M059J (cell line): Measurements from ENCODE around the gene MESP1. TPM values are rescaled to one million over a fixed set of nuclear protein-coding genes. Genes with fewer than 3 reads are reported as not detected.

ENCODE experiments used
- DNase-seq: peaks from one replicate; pipeline ENCODE4 v3.0.0-alpha.2; 2012; ENCODE audit warnings: low read depth
- total RNA-seq: library from RNA; depleted of rRNA; stranded (reverse); fragments of >200 nt; shearing (Covaris generic); gene quantifications from 2 replicates; pipeline ENCODE4 v1.2.3, GENCODE V29; 2014

Gene MESP1
- total RNA-seq, 1 experiment from 2014 or later = 2.4 TPM

GRCh38 chr15:89760303-89761008 is 9.4 kb upstream of the MESP1 start:
- DNase-seq = peak; percentile 76

GRCh38 chr15:89759835-89760234 is 8.8 kb upstream of the MESP1 start:
- no peak for DNase-seq

DNA sequence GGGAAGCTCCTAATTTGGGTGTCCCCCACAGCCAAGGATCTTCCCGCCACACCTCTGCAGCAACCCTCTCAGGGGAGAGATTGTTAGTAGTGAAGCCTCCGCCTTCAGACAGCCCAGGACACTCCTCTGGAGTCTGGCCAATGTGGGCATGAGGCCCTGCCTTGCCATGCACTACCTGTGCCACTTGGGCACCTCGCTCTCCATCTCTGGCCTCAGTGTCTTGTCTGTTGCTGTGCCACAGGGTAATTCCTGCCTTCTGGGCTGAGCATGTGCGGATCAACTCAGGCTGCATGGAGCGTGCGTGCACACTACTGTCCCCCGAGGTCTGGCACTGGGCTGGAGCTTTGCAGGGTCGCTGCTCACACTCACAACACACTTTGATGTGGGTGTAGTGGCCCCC is 7.9 kb upstream of the MESP1 start:
- DNase-seq = no peak

- no peak for DNase-seq
These were observed 7.2 kb upstream of the MESP1 start for GRCh38 chr15:89758283-89758682.

- peak; percentile 29 for DNase-seq
These were observed 5.8 kb upstream of the MESP1 start for GRCh38 chr15:89756897-89757296.

- DNase-seq = no peak
These were observed 4.7 kb upstream of the MESP1 start for GRCh38 chr15:89755701-89756100.

DNA sequence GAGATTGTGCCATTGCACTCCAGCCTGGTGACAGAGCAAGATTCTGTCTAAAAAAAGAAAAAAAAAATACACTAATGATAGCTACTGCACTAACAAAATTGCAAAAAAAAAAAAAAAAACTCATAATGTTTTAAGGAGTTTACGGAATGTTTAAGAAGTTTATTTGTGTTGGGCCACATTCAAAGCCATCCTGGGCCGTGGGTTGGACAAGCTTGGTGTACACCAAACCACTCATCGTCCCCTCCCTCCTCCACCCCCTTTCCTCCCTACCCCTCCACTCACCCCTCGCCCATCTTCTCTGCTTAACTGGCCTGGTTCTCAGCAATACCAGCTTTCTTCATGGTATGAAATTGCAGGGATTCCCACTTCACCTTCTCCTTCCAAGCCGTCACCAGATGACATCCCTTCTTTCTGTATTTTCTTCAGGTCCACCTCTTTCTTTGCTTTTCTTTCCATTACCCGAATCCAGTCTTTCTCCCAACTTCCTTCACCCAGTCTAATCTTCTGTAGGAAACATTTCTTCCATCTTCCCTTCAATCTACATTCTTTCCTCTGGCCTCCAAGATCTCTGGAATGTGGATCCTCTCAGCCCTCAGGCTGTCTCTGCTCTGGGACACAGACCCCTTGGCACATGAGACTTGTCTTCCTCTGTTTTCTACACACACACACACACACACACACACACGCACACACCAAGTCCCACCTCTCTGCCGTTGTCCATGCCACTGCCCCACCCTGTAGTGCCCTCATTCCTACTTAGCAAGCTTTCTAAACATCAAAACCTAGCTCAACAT is 3.5 kb upstream of the MESP1 start:
- DNase-seq = peak; percentile 44

DNA sequence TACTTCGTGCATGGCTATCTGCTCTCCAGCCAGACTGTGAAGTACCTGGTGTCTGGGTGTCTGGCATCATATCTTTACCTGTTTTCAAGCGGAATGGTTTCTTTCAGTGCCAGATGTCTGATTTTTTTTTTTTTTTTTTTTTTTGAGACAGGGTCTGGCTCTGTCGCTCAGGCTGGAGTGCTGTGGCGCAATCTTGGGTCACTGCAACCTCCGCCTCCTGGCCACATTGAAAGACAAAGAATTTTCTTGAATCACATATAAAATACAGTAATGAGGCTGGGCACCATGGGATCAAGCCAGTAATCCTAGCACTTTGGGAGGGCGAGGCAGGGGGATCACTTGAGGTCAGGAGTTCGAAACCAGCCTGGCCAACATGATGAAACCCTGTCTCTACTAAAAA is 2.8 kb upstream of the MESP1 start:
- DNase-seq = no peak

- no peak for DNase-seq
These were observed 699 bp upstream of the MESP1 start for GRCh38 chr15:89751748-89752147.

- no peak for DNase-seq
These were observed 994 bp downstream of the MESP1 start for GRCh38 chr15:89749951-89750559.

GRCh38 chr15:89749526-89749925 is 1.5 kb downstream of the MESP1 start:
- DNase-seq = no peak

GRCh38 chr15:89749054-89749453 is 2.0 kb downstream of the MESP1 start:
- DNase-seq = no peak

DNA sequence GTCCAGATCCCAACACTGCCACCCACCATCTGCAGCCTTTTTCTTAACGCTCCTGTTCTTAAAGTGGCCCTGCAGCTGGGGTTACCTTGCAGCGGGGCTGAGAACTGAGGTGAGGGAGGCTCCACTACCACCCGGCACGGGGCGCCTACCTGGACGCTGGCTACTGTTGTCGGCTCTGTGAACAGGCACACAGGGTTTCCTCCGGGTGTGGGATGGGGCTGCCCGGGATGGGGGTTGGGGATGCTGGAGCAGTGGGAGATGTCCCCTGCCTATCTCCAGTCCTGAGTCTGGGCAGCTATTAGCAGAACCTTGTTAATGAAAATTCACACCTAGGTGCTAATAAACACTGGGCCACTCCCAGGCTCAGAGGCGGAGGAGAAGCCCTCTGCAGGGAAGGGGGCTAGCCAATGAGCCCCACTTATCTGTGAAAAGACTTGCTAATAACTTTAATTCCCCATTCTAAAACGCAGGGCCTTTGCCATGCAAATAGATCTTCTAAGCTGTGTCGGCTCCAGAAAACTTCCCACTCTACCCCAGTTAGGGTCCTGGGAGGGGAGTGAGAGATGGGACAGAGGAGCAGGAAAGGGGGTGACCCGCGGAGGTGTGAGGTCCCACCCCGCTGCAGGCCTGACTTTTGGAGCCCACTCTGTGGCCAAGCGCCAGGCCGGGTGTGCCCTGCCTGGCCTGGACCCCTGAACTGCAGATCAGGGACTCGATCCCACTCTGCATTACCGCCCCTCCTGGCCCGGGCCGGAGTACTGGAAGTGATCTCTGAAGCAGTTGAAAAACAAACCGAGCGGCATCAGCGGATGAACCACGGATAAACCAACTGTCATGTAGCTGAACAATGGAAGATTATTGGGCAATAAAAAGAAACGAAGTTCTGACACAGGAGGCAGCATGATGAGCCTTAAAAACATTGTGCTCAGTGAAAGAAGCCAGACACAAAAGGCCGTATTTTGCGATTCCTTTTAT is 3.1 kb downstream of the MESP1 start:
- DNase-seq = no peak

GRCh38 chr15:89746386-89746780 is 4.7 kb downstream of the MESP1 start:
- no peak for DNase-seq

- DNase-seq = no peak
These were observed 5.3 kb downstream of the MESP1 start for GRCh38 chr15:89745768-89746167.

DNA sequence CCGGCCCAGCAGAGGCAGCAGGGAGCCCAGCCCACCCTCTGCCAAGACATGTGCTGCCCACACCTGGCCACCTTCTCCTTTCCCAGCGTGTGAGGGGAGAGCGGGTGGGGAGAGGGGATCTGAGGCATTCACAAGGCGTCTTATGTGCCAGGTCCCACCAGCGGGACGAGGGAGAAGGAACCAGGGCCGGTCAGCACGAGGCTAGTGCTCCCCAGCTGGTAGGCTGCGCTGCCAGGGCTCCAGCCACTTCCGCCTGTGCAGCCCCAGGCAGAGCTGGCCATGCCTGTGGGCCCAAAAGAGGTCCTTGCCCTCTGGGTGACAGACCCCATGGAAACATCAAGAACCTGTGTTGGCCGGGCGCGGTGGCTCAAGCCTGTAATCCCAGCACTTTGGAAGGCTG is 5.9 kb downstream of the MESP1 start:
- DNase-seq = no peak

DNA sequence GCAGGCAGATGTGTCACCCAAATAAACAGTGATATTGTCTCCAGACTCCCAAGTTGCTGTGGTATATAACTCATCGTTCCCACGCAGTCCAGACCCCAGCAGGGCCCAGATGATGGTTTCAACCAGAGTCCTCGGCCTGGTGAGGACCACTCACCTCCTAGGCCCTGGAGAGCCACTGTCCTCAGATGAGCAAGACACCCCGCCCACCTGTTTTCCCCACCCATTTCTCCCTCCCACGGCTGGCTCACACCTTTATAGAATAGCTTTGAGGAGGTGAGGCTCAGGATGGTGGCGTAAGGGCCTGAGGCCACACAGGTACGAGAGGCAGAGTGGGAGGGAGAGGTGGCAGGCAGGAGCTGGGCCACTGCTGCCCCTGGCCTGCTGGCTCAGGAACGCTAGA is 7.5 kb downstream of the MESP1 start:
- DNase-seq = no peak

DNA sequence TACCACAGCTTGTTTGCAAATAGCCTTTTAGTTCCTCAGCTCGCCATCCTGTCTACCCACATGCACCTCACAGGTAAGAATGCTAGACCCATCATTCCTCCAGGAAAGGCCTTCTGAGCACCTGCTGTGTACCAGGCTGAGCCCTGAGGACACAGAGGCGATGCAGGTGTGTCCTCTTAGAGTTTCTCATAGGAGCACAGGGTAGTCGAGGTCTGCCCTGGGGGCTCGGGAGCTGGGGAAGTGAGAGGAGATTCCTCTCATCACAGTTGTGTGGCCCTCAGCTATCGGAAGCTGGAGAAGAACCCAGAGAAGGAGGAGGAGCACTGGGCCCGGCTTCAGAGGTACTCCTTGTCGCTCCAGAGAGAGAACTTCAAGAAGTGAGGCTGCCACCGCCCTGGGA is 8.0 kb downstream of the MESP1 start:
- no peak for DNase-seq

GRCh38 chr15:89740137-89740536 is 10.9 kb downstream of the MESP1 start:
- peak; percentile 65 for DNase-seq

GRCh38 chr15:89735773-89736172 is 15.3 kb downstream of the MESP1 start:
- no peak for DNase-seq

- no peak for DNase-seq
These were observed 18.4 kb downstream of the MESP1 start for GRCh38 chr15:89732451-89733172.
